Measurements from ENCODE around the gene DNAJB13.

Gene DNAJB13

DNA sequence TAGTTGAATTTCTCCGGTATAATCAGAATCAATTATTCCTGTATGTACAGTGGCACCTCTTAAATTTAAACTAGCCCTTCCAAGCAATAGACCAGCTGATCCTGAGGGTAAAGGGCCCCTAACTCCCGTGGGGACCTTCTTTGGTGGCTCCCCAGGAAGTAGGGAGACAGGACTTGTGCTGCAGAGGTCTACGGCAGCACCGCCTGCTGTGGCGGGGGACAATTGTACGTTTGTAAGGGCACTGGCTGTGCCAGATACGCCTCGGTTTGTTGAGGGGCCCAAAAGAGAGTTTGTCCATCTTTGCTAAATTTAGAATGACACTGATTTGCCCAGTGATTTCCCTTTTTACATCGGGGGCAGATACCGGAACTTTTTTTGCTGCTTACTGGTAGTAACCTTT, 5.9 kb upstream of the DNAJB13 start:
- Histone ChIP-seq H3K9ac (ENCODE audit: insufficient read length) (no peak overlapping the region), H3K4me3 (no peak overlapping the region), H3K27ac (no peak overlapping the region), H3K9me3 (ENCODE audit: low read depth, low read length) (peaks cover 2% of the 10 kb centered on the region; the same call in 1 of the 2 replicates), H3K36me3 (ENCODE audit: insufficient read depth, low read length) (no peaks in the 10 kb centered on the region)
- TF ChIP-seq EZH2 (IDR thresholded peaks at IDR 0.05) (no peak), POLR2AphosphoS5 (IDR thresholded peaks at IDR 0.05; ENCODE audit: borderline replicate concordance, low read depth, low read length) (no peak), FOXP2 (optimal IDR thresholded peaks at IDR 0.05; ENCODE audit: control extremely low read depth, extremely low read length, insufficient read depth) (no peak)
- no peak for DNase-seq (ENCODE audit: low read depth, low spot score)

DNA sequence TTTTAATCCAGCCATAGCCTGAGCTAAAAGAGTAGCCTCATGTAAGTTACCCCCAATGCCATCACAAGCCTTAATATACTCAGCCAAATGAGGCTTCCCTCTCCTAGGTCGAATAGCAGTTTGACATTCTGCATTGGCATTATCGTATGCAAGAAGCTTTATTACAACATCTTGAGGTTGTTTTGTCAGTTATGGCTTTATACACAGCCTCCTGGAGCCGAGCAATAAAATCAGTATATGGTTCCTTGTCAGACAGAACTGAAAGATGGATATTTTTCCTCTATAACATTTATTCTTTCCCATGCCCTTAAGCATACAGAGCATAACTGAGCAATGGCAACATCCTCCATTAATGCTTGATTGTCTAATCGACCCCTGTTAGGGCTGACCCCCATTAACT, 5.4 kb upstream of the DNAJB13 start:
- Histone ChIP-seq H3K27ac (no peak overlapping the region), H3K4me3 (no peak overlapping the region), H3K36me3 (ENCODE audit: insufficient read depth, low read length) (no peaks in the 10 kb centered on the region), H3K9ac (ENCODE audit: insufficient read length) (no peak overlapping the region), H3K9me3 (ENCODE audit: low read depth, low read length) (peaks cover 2% of the 10 kb centered on the region; the same call in 1 of the 2 replicates)
- no peak for TF ChIP-seq FOXP2 (optimal IDR thresholded peaks at IDR 0.05; ENCODE audit: control extremely low read depth, extremely low read length, insufficient read depth)
- TF ChIP-seq EZH2 (IDR thresholded peaks at IDR 0.05): no peak
- TF ChIP-seq POLR2AphosphoS5 (IDR thresholded peaks at IDR 0.05; ENCODE audit: borderline replicate concordance, low read depth, low read length): no peak
- no peak for DNase-seq (ENCODE audit: low read depth, low spot score)

DNA sequence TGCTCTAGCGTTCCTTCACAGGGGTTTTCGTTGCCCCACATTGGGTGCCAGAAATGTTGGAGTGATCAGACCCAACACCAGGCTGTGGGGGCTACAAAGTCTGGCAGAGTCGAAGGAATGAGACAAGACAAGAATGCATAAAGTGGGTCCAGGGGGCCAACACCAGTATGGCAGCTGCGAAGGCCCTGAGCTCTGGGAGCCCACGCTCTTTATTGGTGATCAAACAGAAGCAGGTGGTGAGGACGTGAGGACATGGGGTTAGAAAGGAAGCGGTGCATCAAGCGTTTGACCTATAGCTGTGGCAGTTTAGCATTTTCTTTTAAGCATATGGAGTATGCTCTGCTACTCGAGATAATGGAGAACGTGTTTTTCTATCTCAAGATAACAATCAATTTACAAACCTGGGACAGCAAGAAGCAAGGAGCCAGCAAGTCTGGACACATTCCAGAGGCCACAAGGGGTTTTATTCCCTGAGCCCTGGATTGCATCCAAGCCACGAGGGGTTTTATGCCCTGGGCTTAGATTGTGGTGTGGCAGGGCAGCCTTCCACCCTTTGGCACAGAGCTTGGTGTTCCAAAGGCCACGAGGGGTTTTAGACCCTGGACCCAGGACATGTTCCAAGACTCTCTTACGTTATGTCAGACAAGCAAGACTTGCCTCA, 3.9 kb upstream of the DNAJB13 start:
- no peak for TF ChIP-seq FOXP2 (optimal IDR thresholded peaks at IDR 0.05; ENCODE audit: control extremely low read depth, extremely low read length, insufficient read depth)
- no peak for TF ChIP-seq POLR2AphosphoS5 (IDR thresholded peaks at IDR 0.05; ENCODE audit: borderline replicate concordance, low read depth, low read length)
- TF ChIP-seq EZH2 (IDR thresholded peaks at IDR 0.05): no peak

DNA sequence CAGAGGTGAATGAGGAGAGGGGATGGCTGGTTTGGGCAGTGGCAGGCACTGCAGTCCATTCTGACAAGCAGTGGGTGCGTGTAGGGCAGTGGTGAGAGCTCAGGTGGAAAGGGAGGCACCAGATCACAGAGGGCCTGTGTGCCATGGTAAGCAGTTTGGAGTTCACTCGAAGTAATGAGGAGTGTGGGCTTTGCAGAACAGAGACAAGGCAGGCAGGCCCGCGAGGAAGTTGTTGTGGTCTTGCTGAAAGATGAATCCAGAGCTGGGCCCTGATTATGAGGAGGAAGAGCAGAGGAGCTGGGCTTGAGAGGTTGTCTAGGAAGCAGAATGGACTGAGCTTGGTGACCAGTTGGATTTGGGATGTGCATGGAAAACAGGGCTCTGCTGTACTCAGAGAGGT, 1.6 kb upstream of the DNAJB13 start:
- no peak for DNase-seq (ENCODE audit: low read depth, low spot score)
- Histone ChIP-seq H3K4me3 (no peak overlapping the region), H3K9me3 (ENCODE audit: low read depth, low read length) (no peaks in the 10 kb centered on the region), H3K9ac (ENCODE audit: insufficient read length) (no peak overlapping the region), H3K27ac (no peak overlapping the region), H3K36me3 (ENCODE audit: insufficient read depth, low read length) (no peaks in the 10 kb centered on the region)
- TF ChIP-seq POLR2AphosphoS5 (IDR thresholded peaks at IDR 0.05; ENCODE audit: borderline replicate concordance, low read depth, low read length) (no peak), EZH2 (IDR thresholded peaks at IDR 0.05) (no peak), FOXP2 (optimal IDR thresholded peaks at IDR 0.05; ENCODE audit: control extremely low read depth, extremely low read length, insufficient read depth) (no peak)

More for the DNA sequence above, 3.9 kb upstream of the DNAJB13 start:
- Histone ChIP-seq H3K36me3 (ENCODE audit: insufficient read depth, low read length) (no peaks in the 10 kb centered on the region), H3K9ac (ENCODE audit: insufficient read length) (no peak overlapping the region), H3K9me3 (ENCODE audit: low read depth, low read length) (no peaks in the 10 kb centered on the region), H3K27ac (no peak overlapping the region), H3K4me3 (no peak overlapping the region)
- no peak for DNase-seq (ENCODE audit: low read depth, low spot score)

DNA sequence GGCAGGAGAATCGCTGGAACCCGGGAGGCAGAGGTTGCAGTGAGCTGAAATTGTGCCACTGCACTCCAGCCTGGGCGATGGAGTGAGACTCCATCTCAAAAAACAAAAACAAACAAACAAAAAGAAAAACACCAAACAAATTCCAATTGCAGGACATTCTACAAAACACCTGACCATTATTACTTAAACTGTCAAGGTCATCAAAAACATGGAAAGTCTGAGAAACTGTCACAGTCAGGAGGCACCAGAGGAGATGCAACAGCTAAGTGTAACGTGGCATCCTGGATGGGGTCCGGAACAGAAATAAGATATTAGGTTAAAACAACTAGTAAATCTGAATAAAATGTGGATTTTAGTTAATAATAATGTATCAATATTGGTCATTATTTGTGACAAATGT, 914 bp upstream of the DNAJB13 start:
- no peak overlapping the region for H3K27ac ChIP-seq
- no peaks in the 10 kb centered on the region for H3K9me3 ChIP-seq (ENCODE audit: low read depth, low read length)
- TF ChIP-seq FOXP2 (optimal IDR thresholded peaks at IDR 0.05; ENCODE audit: control extremely low read depth, extremely low read length, insufficient read depth) (no peak), POLR2AphosphoS5 (IDR thresholded peaks at IDR 0.05; ENCODE audit: borderline replicate concordance, low read depth, low read length) (no peak), EZH2 (IDR thresholded peaks at IDR 0.05) (no peak)
- DNase-seq (ENCODE audit: low read depth, low spot score): no peak
- no peak overlapping the region for H3K9ac ChIP-seq (ENCODE audit: insufficient read length)
- no peaks in the 10 kb centered on the region for H3K36me3 ChIP-seq (ENCODE audit: insufficient read depth, low read length)
- no peak overlapping the region for H3K4me3 ChIP-seq

DNA sequence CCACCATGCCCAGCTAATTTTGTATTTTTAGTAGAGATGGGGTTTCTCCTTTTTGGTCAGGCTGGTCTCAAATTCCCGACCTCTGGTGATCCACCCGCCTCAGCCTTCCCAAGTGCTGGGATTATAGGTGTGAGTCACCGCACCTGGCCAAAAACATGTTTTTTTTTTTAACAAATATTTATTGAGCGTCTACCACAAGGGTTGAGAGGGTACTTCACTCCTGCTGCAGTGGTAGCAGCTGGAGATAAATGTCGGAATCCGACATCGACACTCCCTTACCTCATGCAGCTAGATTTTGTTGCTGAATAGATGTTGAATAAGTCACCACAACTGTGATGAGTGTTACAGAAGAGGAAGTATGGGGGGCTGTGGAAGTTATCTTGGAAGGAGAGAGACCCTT, 971 bp downstream of the DNAJB13 start:
- Histone ChIP-seq H3K4me3 (no peak overlapping the region), H3K9ac (ENCODE audit: insufficient read length) (no peak overlapping the region), H3K9me3 (ENCODE audit: low read depth, low read length) (no peaks in the 10 kb centered on the region), H3K27ac (no peak overlapping the region), H3K36me3 (ENCODE audit: insufficient read depth, low read length) (no peaks in the 10 kb centered on the region)
- TF ChIP-seq POLR2AphosphoS5 (IDR thresholded peaks at IDR 0.05; ENCODE audit: borderline replicate concordance, low read depth, low read length): no peak
- TF ChIP-seq FOXP2 (optimal IDR thresholded peaks at IDR 0.05; ENCODE audit: control extremely low read depth, extremely low read length, insufficient read depth): no peak
- TF ChIP-seq EZH2 (IDR thresholded peaks at IDR 0.05): no peak
- DNase-seq (ENCODE audit: low read depth, low spot score): no peak

DNA sequence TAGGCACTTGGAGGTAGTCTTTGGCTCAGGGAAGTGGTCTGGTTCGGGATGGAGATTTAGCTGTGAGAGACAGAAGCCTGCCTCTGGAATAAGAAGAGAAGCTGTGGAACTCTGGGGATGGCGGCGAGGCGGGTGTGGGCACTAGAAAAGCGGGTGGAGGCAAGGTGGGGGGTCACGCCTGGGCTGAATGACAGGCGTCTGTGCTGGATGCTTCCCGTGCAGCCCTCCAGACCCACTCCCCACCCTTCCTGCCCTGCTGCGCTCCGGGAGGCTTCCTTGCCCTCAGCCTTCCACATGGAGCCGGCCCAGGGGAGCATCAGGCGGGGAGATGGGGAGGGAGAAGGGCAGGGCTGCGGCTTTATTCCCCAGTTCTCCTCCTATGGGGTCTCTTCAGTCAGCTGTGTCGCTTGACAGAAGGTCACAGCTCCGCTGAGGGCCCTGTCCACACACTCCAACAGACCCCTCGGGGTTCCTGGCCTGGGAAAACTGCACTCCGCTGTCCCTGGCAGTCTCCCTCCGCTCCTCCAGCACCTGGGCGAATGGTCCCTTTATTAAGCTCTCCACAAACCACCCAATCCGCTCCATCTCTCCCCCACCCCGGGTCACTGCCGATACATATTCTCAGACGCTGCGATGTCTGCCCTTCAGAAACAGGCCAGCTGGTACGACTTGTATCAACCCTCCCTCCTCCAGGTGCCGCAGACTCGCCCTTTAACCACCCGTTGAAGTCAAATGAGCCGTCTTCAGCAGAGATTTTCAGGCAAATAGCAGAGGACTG, 6.2 kb downstream of the DNAJB13 start:
- Histone ChIP-seq H3K27ac (no peak overlapping the region), H3K36me3 (ENCODE audit: insufficient read depth, low read length) (no peaks in the 10 kb centered on the region), H3K9ac (ENCODE audit: insufficient read length) (no peak overlapping the region), H3K4me3 (no peak overlapping the region), H3K9me3 (ENCODE audit: low read depth, low read length) (no peaks in the 10 kb centered on the region)
- DNase-seq (ENCODE audit: low read depth, low spot score): no peak
- TF ChIP-seq EZH2 (IDR thresholded peaks at IDR 0.05) (no peak), FOXP2 (optimal IDR thresholded peaks at IDR 0.05; ENCODE audit: control extremely low read depth, extremely low read length, insufficient read depth) (no peak), POLR2AphosphoS5 (IDR thresholded peaks at IDR 0.05; ENCODE audit: borderline replicate concordance, low read depth, low read length) (no peak)

DNA sequence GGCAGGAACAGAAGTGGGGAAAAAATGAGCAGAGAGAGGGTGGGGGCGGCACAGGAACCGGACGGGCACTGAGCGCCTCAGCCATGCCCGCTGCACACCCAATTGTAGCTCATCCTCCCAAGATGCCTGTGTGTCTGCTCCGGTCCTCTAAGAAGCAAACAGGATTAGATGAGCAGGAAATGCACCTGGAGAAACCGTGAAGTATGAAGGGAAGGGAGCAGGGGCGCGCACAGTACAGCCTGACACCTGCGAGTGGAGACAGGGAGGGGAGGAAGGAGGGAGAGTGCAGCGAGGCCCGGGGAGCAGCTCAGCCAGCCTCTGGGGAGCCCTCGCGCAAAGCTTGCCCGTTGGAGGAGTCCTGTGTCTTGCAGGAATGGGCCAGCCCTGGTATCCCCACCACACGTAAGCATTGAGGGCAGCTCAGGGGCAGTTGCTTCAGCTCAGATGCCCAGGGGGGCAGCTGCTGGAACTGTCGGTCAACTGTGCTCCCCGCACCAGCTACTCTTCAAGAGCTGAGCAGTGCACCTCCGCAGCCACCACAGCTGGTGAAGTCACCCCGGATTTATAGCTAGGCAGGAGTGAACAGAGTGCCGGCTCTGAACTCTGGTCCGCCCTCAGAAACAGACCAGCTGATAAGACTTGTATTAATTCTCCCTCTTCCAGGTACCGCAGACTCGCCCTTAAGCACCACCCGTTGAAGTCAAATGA, 7.0 kb downstream of the DNAJB13 start:
- TF ChIP-seq POLR2AphosphoS5 (IDR thresholded peaks at IDR 0.05; ENCODE audit: borderline replicate concordance, low read depth, low read length) (no peak), EZH2 (IDR thresholded peaks at IDR 0.05) (no peak), FOXP2 (optimal IDR thresholded peaks at IDR 0.05; ENCODE audit: control extremely low read depth, extremely low read length, insufficient read depth) (no peak)
- Histone ChIP-seq H3K9me3 (ENCODE audit: low read depth, low read length) (no peaks in the 10 kb centered on the region), H3K27ac (no peak overlapping the region), H3K4me3 (no peak overlapping the region), H3K9ac (ENCODE audit: insufficient read length) (no peak overlapping the region), H3K36me3 (ENCODE audit: insufficient read depth, low read length) (no peaks in the 10 kb centered on the region)
- no peak for DNase-seq (ENCODE audit: low read depth, low spot score)

Measured in SK-N-MC (cell line).